GM18508 (cell line): ENCODE results near the gene MOSMO.

Source experiments
- ATAC-seq: cut with Tn5 transposase; IDR thresholded peaks from one replicate; pipeline ENCODE4 v1.9.1; 2021; ENCODE audit warnings: moderate number of reproducible peaks; ENCODE audit not compliant: insufficient read depth, unreplicated experiment

The MOSMO gene

DNA sequence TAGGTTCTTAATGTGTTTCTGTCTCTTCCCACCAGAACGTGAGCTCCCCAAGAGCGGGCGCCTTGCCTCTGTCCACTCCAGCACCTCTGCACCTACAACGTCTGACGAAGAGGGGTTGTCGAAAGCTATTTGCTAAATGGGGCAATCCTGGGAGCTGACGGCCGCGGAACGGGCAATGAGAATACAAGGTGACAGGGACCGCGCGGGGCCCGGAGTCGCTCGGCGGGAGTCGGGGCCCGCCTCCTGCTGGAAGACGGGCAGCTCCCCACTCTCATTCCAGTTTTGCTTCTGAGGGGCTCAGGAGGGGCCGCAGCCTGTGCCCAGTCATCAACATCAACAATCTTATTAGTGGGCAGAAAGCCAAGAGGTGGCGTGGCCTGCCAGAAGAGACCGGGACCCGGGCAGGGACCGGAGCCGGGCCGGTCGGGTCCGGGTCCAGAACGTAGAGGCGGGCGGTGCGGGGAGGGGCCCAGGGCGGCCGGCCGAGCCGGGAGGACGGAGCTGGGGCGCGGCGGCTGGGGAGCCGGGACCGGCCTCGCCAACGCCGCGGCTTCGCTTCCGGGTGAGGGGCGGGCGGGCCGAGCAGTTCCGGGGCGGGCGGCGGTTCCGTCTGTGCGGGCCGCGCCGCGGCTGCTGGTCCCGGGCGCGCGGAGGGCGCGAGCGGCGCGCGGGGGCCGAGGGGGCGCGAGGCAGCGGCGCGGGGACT is at the start of gene MOSMO:
TSS of gene MOSMO (plus strand) at position 603 of the 706 bp plus-strand sequence. CDS start 191 bp downstream, outside the sequence.
- ATAC-seq: no peak

DNA sequence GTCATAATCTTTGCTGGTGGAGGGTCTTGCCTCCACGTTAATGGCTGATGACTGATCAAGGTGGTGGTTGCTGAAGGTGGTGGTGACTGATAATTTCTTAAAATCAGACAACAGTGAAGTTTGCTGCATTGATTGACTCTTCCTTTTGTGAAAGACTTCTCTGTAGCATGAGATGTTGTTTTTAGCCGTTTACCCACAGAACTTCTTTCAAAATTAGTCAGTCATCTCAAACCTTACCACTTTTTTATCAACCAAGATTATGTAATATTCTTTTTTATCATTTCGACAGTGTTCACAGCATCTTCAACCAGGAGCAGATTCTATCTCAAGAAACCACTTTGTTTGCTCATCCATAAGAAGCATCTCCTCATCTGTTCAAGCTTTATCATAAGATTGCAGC is 48.9 kb upstream of the MOSMO start:
- no peak for ATAC-seq

DNA sequence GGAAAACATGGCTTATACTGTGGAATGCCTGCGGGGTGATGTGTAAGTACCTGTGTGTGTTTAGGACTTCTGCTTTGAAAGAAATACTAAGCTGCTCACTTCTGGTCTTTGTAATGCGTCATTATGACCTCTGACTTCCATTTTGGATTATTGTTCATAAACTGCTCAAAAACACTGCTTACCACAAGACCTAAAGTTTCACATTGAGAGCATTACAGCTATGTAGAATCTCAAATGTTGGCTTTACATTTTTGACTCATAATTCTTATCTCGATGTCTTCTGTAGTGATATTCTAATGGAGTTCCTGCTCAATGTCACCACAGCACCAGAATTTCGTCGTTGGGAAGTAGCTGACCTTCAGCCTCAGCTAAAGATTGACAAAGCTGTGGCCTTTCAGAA is 45.4 kb upstream of the MOSMO start:
- no peak for ATAC-seq

DNA sequence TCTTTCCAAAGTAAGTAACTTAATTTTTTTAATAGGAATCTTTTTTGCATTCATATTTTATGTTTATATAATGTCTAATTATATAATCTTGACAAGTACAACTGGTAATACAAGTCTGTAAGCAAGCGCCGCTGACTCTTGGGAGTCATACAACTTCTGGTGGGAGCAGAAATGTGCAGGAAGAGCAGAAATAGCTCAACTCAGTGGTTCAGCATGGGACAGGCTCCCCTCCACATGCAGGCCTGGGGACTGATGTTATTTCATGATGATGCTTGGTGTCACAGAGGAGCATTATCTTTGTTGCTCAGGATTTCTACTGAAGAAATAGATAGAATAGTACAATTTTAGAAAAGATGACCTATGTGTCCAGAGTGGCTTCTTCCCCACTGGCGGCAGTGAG is 44.0 kb upstream of the MOSMO start:
- no peak for ATAC-seq

DNA sequence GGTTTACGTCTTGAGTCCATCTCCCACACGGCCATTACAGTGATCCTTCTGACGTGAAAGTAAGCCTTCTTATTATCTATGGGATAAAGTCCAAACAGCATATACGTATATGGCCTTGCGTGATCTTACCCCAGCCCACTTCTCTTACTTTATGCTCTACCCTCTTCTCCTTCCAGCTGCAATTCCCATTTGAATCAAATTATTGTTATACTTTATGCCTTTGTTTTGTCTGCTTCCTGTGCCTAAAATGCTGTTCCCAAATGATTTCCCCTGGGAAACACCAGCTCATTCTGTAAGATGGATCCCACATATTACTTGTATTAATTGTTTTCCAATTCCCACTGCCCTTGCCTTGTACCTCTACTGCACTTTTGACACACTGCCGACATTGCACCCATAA is 43.6 kb upstream of the MOSMO start:
- ATAC-seq: no peak

DNA sequence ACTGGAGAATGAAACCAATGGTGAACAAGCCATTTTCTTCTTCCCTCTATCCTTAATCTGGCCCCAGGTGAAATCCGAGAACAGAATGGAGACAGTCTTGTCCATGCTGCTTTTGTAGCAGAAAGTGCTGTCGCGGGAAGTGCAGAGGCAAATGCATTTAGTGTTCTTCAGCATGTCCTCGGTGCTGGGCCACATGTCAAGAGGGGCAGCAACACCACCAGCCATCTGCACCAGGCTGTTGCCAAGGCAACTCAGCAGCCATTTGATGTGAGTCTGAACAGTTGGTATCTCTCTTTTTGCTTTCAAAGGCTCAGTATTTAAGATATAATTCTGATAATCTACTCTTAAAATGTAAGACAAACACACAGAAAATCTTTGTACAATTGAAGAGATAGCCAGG is 36.1 kb upstream of the MOSMO start:
- no peak for ATAC-seq

DNA sequence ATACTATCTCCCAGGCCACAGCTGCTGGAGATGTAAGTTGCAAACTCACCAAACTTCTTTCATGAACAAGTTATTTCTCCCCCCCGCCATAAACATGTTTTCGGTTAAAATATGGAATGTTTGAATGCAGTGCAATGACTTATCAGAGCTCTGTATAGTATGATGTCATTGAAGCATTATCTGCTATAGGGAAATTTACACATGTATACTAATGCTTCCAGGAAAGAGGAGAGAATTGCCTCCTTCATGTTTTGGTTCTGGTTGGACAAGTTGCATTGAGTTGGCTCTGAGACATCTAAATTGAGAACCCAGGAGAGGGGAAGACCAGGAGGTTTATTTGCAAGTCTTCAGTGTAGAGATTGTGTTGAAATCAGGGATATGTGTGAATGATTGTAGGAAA is 34.0 kb upstream of the MOSMO start:
- no peak for ATAC-seq

DNA sequence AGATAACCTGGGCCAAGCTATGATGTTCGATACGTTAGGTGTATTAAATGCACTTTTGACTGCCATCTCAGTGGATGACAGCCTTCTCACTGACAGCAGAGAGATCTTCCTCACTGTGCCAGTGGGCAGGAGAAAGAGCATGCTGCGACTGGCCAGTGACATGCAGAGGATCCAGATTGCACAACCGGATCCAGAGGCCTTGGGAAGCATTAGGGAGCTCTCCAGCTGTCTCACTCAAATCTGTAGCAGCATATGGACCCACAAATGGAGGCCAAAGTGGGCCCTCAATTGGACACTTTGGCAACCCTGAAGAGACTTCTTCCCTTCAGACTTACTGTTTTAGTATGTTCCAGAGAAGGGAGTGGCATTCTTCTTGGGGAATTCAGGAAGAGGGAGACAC is 27.9 kb upstream of the MOSMO start:
- ATAC-seq: no peak

DNA sequence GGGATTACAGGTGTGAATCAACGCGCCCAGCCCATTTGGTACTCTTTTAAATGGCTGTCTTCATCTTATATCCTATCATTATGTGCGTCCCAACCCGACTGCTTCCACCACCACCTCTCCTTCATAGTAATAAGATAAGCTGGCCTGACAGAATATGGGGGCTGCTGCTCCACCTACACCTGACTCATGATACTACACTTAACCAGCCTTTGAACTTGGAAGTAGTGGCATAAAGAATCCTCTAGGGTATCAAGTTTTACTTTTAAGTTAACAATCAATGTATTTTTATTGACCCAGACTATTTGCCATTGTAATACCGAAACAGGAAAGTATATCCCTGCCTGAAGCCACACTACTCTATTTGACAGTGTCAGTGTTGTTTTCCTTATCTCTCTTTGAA is 25.8 kb upstream of the MOSMO start:
- ATAC-seq: no peak

DNA sequence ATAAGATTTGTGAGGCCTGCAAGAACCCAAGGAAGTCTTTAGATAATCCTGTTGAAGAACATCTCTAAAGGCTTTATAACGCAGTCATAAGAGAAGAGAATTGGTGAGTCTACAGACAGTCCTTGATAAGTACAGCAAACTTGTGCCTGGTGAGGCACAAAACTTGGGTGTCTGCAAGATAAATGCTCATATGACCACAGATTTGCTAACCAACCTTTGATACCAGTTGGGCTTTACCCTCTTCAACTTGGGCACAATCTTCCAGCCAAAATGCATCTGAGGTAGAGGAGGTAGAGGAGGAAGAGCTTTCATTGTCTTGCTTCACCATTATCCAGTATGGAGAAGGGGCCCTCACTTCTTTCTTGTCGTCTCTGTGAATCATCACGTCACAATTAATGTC is 23.8 kb upstream of the MOSMO start:
- ATAC-seq: no peak

DNA sequence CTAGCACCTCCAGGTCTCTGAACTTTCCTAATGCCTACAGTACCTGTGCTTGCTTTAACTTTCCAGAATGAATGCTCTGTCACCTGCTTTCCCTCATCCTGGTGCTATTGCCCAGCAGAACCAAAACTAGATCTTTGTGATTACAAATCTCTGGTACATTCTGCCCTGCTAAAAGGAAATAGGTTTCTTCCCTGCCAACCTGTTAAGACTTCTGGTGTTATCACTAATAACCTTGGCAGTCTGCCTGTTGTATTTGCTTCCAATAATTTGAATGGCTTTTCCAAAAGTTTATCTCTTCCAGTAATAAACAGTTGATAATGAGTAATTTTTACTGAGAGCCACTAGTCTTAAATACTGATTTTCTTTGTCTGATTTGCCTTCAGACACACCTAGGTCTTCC is 22.4 kb upstream of the MOSMO start:
- no peak for ATAC-seq

DNA sequence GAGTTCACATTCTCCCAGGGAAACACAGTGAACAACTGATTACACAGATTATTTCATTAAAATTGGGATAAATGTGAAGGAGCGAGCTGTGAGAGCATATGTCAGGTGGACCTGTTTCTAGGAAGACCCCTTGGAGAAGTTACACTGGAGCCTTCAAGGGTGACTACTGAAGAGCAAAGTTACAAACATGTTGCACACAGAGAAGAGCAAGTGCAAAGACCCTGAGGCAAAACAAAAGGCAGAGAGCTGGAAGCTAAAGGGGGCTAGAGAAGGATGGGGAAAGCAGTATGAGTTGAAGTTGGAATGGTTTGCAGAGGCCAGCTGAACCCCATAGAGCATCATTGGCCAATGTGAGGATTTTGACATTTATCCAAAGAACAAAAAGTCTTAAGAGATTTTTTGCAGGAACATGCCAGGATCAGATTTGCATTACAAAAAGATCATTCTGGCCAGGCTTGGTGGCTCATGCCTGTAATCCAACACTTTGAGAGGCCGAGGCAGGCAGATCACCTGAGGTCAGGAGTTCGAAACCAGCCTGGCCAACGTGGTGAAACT is 21.1 kb upstream of the MOSMO start:
- ATAC-seq: no peak

DNA sequence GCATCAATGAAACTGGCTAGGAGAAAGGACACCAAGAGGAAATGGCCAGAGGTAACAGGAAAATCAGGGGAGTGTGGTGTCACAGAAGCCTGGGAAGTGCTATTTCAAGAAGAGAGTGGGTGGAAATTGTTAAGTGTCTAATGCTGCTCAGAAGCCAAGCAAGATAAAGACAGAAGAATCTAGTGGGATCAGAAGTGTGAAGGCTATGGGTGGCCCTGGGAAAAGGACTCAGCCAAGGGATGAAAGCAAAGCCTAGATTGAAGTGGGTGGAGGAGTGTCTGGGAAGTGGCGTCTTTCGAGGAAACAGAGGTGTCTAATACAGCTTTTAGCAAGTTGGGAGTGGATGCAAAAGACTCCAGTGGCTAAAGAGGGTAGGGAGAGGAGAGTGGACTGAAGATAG is 20.4 kb upstream of the MOSMO start:
- ATAC-seq: no peak

DNA sequence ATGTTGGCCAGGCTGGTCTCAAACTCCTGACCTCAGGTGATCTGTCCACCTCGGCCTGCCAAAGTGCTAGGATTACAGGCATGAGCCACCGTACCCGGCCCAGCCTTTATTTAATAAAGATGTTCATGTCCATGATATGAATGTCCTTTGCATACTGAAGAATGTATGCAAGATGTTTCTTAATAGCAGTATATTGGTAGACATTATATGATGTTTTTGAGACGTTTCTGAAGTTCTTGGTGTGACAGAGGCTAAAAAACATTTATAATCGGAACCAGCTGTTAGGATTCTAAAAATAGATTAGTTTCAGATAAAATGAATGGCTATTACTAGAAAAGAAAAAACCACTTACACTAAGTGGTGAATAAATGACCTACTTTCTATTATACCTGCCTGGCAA is 18.8 kb upstream of the MOSMO start:
- no peak for ATAC-seq

DNA sequence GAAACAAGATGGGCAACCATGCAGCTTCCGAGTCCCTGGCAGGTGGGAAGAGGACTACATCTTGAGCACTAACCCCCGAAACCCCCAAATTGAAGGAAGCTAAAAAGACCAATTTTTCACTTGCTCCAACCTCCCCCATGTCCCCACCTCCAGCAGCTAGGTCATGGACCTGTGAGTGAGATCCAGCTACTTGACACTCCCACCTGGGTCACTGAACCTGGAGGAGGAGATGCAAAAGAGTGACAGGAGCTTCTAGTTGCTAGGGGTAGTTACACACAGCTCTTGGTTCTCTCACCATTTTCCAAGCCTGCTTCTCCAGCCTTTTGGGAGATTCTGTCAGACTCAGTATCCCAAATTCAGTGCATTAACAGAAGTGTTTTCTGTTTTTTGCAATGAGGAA is 18.2 kb upstream of the MOSMO start:
- no peak for ATAC-seq

DNA sequence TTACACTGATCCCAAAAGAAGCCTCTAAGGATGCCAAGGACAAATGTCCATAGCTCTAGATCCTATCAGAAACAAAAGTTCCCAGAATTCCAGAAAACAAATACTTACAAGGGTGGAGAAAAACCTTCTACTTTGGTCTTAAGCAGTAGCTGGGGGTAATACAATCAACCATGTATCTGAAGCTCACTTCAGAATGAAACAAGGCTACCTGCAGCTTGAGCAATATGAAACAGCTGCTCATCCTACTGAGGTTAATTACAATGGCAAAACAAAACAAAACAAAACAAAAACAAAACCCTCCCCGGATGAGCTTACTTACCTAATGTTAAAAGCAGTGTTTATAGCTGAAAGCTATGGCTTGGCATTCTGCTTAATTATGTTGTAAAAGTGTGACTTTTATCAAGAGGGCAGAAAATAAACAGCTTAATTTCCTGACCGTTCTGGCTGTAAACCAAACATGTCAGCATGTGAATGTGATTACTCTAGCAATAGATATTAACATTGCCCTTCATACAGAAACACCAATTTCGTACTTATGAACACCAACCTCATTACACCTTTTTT is 17.4 kb upstream of the MOSMO start:
- ATAC-seq: no peak

DNA sequence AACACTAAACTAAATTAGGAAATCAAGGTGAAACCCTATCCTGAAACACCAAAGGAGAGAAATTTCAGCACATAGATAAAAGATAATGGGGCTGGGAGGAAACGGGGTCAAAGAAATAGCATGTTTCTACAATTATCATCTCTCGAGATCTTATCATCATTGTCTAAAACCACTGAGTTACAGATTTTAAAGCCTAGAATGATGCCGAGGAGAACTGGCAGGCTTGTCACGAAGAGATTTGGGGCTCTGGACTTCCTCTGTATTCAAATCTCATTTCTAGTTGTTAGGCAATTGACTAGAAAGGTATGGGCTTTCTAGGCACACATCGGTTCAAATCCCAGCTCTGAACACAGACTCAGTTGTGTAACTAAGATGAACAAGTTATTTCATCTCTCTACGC is 16.3 kb upstream of the MOSMO start:
- ATAC-seq: no peak

DNA sequence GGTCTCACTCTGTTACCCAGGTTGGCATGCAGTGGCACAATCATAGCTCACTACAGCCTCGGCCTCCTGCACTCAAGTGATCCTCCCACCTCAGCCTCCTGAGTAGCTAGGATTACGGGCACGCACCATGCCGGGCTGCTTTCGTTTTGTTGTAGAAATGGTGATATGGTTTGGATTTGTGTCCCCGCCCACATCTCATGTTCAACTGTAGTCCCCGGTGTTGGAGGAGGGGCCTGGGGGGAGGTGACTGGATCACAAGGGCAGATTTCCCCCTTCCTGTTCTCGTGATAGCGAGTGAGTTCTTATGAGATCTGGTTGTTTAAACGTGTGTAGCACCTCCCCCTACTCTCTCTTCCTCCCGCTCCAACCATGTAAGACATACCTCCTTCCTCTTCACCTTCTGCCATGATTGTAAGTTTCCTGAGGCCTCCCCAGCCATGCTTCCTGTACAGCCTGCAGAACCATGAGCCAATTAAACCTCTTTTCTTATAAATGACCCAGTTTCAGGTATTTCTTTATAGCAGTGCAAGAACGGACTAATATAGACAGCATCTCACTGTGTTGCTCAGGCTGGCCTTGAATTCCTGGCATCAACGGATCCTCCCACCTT is 12.9 kb upstream of the MOSMO start:
- no peak for ATAC-seq

DNA sequence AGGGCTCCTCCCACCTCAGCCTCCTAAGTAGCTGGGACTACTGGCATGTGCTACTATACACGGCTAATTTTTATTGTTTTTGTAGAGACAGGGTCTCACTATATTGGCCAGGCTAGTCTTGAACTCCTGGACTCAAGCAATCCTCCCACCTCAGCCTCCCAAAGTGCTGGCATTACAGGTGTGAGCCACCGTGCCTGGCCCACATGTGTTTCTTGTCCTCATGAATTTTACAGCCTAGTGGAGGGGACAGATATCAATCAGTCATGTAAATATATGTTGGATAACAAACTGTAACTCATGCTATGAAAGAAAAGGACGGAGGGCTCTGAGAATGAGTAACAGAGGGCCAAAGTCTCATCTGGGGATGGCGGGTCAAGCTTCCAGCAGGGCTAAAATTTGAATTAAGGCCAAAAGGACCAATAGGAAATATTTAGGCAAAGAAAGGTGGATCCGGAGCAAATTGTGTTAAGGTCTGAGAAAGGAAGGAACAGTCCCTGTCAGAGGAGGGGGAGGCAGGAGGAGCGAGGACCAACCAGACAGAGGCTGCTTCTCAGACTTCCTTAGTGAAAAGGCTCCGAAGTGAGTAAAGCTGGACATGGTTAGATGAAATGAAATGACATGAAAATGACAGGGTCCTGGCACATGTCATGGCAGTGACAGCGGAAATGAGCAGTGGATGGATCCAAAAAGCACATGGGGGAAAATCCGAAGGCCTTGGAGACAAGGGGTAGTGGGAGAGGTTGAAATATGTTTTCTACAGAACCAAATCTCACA is 10.8 kb upstream of the MOSMO start:
- no peak for ATAC-seq

DNA sequence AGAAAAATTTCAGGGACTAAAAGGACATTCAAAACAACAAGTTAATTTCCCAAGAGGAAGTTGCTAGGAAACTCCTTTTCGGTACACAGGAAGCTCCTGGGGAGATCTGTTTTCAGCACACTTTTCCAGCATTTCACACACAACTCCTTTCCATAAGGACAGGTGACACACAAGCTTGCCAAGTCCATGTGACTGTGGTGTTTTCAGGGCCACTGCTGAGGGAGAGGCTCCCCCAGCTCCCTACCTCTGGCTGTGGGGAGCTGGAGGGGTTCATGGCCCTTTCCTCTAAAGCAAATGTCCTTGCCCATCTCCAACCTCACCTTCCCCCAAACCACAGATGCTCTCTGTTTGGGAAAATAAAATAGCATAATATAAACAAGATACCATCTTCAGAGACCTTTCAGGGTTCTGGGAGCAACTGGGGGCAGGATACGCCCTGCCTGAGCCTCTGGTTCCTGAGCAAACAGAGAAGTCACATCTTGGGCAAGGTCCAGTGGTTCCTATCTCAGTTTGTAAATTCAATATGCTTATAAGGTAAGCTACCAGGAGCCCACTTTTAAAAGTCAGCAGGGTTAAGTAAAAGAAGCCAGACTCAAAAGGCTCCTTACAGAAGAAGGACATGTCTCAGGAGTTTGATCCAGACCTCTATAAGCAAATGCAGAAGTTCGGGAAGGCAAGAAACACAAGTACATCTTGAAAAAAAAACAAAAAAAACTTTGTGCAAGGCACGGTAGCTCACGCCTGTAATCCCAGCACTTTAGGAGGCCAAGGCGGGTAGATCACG is 10.0 kb upstream of the MOSMO start:
- no peak for ATAC-seq
